Measurements from ENCODE around the gene CPT2. TPM values are rescaled to one million over a fixed set of nuclear protein-coding genes. Genes with fewer than 3 reads are reported as not detected.

The CPT2 gene
- total RNA-seq, 2 experiments from 2014 or later = 10.6 to 12.0 TPM

- H3K4me1 Mint-ChIP-seq (ENCODE audit: low read depth) = no peaks in the 10 kb centered on the region
- ChIA-PET CTCF (no interaction called here), POLR2A (no interaction called here)
- DNase-seq (no peak), ATAC-seq (ENCODE audit: poor library complexity) (no peak)
- Histone ChIP-seq H3K4me3 (ENCODE audit: low read length) (no peak overlapping the region), H3K27ac (ENCODE audit: low read depth in 1 of 2, low read length in 2 of 2) (no peak overlapping the region), H3K27me3 (ENCODE audit: control insufficient read depth in 1 of 2, insufficient read depth in 2 of 2, low read length in 2 of 2) (no peaks in the 10 kb centered on the region), H3K36me3 (ENCODE audit: insufficient read depth, low read length) (no peaks in the 10 kb centered on the region), H3K9me3 (ENCODE audit: control insufficient read depth in 1 of 2, insufficient read depth in 1 of 2, low read length in 2 of 2) (no peaks in the 10 kb centered on the region), H3K4me1 (ENCODE audit: insufficient read depth, low read length) (no peaks in the 10 kb centered on the region)
- H3K9me3 Mint-ChIP-seq = no peaks in the 10 kb centered on the region
- no peak for TF ChIP-seq CTCF (IDR thresholded peaks at IDR 0.05)
- H3K4me3 Mint-ChIP-seq = no peak overlapping the region
- H3K36me3 Mint-ChIP-seq (ENCODE audit: low read depth) = no peaks in the 10 kb centered on the region
- intact Hi-C loops (cut with DNase I, micrococcal nuclease) = no loop called here
- H3K27ac Mint-ChIP-seq = no peak overlapping the region
- H3K27me3 Mint-ChIP-seq = no peaks in the 10 kb centered on the region
These were observed 40.7 kb upstream of the CPT2 start for GRCh38 chr1:53155945-53156344.

GRCh38 chr1:53156783-53157182 is 39.8 kb upstream of the CPT2 start:
- Histone ChIP-seq H3K4me1 (ENCODE audit: insufficient read depth, low read length) (no peaks in the 10 kb centered on the region), H3K9me3 (ENCODE audit: control insufficient read depth in 1 of 2, insufficient read depth in 1 of 2, low read length in 2 of 2) (no peaks in the 10 kb centered on the region), H3K4me3 (ENCODE audit: low read length) (no peak overlapping the region), H3K27ac (ENCODE audit: low read depth in 1 of 2, low read length in 2 of 2) (no peak overlapping the region), H3K36me3 (ENCODE audit: insufficient read depth, low read length) (no peaks in the 10 kb centered on the region), H3K27me3 (ENCODE audit: control insufficient read depth in 1 of 2, insufficient read depth in 2 of 2, low read length in 2 of 2) (no peaks in the 10 kb centered on the region)
- no peak for TF ChIP-seq CTCF (IDR thresholded peaks at IDR 0.05)
- ChIA-PET POLR2A (no interaction called here), CTCF (no interaction called here)
- DNase-seq = no peak
- no peak overlapping the region for H3K27ac Mint-ChIP-seq
- ATAC-seq (ENCODE audit: poor library complexity) = no peak
- intact Hi-C loops (cut with DNase I, micrococcal nuclease) = no loop called here
- H3K9me3 Mint-ChIP-seq = no peaks in the 10 kb centered on the region
- no peaks in the 10 kb centered on the region for H3K36me3 Mint-ChIP-seq (ENCODE audit: low read depth)
- no peaks in the 10 kb centered on the region for H3K27me3 Mint-ChIP-seq
- no peak overlapping the region for H3K4me3 Mint-ChIP-seq
- H3K4me1 Mint-ChIP-seq (ENCODE audit: low read depth) = no peaks in the 10 kb centered on the region

- Mint-ChIP-seq H3K9me3 (no peaks in the 10 kb centered on the region), H3K4me1 (ENCODE audit: low read depth) (no peaks in the 10 kb centered on the region), H3K27me3 (peaks cover 7% of the 10 kb centered on the region), H3K4me3 (no peak overlapping the region), H3K27ac (no peak overlapping the region), H3K36me3 (ENCODE audit: low read depth) (no peaks in the 10 kb centered on the region)
- Histone ChIP-seq H3K4me1 (ENCODE audit: insufficient read depth, low read length) (no peaks in the 10 kb centered on the region), H3K27me3 (ENCODE audit: control insufficient read depth in 1 of 2, insufficient read depth in 2 of 2, low read length in 2 of 2) (no peaks in the 10 kb centered on the region), H3K36me3 (ENCODE audit: insufficient read depth, low read length) (no peaks in the 10 kb centered on the region), H3K27ac (ENCODE audit: low read depth in 1 of 2, low read length in 2 of 2) (no peak overlapping the region), H3K4me3 (ENCODE audit: low read length) (no peak overlapping the region), H3K9me3 (ENCODE audit: control insufficient read depth in 1 of 2, insufficient read depth in 1 of 2, low read length in 2 of 2) (no peaks in the 10 kb centered on the region)
- no peak for ATAC-seq (ENCODE audit: poor library complexity)
- DNase-seq = no peak
- POLR2A ChIA-PET = no interaction called here
- intact Hi-C loops (cut with DNase I, micrococcal nuclease) = no loop called here
- CTCF ChIA-PET = no interaction called here
- TF ChIP-seq CTCF (IDR thresholded peaks at IDR 0.05) = no peak
These were observed 37.7 kb upstream of the CPT2 start for GRCh38 chr1:53158900-53159299.
